ENCODE results near the gene MSH5. TPM values are rescaled to one million over a fixed set of nuclear protein-coding genes. Genes with fewer than 3 reads are reported as not detected.

The MSH5 gene
- total and polyA plus RNA-seq, 2 of the 13 experiments (the other 11 are each of a cell fraction or from before 2014, with no cell fraction given), result 10.2 to 38.7 TPM

DNA sequence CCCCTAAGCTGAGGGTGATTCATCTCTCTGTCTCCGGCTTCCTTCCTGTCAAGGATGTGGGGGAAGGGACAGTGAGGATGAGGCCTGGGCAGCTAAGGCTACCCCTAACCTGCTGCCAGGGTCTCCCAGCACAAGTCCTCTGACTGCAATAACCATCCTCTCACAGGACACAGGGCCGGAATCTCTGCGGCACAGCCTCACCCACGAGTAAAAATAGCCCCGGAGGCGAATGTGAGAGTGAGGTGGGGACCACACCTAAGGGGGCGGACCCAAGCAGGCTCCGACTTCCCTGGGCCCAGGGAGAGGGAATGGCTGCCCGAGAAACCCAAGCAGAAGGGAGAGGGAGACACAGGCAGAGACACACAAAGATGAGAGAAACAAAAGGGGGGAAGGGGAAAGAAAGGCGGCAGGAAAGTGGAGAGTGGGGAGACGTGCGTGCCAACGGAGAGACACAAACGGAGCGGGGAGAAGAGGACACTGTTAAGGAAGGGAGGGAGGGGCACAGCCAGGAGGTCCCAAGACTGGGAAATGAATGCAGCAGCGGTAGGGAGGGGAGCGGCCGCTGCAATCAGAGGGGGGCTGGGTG, 4.9 kb upstream of the MSH5 start (continued):
- TF ChIP-seq, protein P1, sequence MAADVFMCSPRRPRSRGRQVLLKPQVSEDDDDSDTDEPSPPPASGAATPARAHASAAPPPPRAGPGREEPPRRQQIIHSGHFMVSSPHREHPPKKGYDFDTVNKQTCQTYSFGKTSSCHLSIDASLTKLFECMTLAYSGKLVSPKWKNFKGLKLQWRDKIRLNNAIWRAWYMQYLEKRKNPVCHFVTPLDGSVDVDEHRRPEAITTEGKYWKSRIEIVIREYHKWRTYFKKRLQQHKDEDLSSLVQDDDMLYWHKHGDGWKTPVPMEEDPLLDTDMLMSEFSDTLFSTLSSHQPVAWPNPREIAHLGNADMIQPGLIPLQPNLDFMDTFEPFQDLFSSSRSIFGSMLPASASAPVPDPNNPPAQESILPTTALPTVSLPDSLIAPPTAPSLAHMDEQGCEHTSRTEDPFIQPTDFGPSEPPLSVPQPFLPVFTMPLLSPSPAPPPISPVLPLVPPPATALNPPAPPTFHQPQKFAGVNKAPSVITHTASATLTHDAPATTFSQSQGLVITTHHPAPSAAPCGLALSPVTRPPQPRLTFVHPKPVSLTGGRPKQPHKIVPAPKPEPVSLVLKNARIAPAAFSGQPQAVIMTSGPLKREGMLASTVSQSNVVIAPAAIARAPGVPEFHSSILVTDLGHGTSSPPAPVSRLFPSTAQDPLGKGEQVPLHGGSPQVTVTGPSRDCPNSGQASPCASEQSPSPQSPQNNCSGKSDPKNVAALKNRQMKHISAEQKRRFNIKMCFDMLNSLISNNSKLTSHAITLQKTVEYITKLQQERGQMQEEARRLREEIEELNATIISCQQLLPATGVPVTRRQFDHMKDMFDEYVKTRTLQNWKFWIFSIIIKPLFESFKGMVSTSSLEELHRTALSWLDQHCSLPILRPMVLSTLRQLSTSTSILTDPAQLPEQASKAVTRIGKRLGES (CRISPR knock-in tag; IDR thresholded peaks at IDR 0.05; ENCODE audit: borderline replicate concordance), result no peak
- TF ChIP-seq MAZ (IDR thresholded peaks at IDR 0.05; ENCODE audit: borderline replicate concordance, low read depth, low read length) (no peak), MAZ (CRISPR knock-in tag; IDR thresholded peaks at IDR 0.05; ENCODE audit: low read depth) (0 out of 2 replicates have a peak, but pooled peaks have one; percentile 0), CC2D1A (CRISPR knock-in tag; IDR thresholded peaks at IDR 0.05) (no peak), SOX13 (IDR thresholded peaks at IDR 0.05) (no peak), SOX13 (CRISPR knock-in tag; conservative IDR thresholded peaks at IDR 0.05 in 1 of 2, IDR thresholded peaks at IDR 0.05 in 1 of 2) (peak in 1 of 2 experiments; percentile 28; a peak in 1 of 4 replicates), ZFP82 (CRISPR knock-in tag; IDR thresholded peaks at IDR 0.05; ENCODE audit: borderline replicate concordance) (peak; percentile 87; the same call in 1 of the 2 replicates), SMAD9 (CRISPR knock-in tag; IDR thresholded peaks at IDR 0.05) (no peak), GABPA (IDR thresholded peaks at IDR 0.05; ENCODE audit: low read depth, low read length) (no peak), GABPA (CRISPR knock-in tag; IDR thresholded peaks at IDR 0.05; ENCODE audit: low read depth) (peak; percentile 77), RXRA (CRISPR knock-in tag; IDR thresholded peaks at IDR 0.05) (peak; percentile 21; the same call in 1 of the 2 replicates), ZBTB21 (CRISPR knock-in tag; IDR thresholded peaks at IDR 0.05) (no peak), ARNT2 (CRISPR knock-in tag; IDR thresholded peaks at IDR 0.05; ENCODE audit: low read depth) (no peak), NFIB (CRISPR knock-in tag; IDR thresholded peaks at IDR 0.05; ENCODE audit: borderline replicate concordance) (no peak)
- TF ChIP-seq, protein P2, sequence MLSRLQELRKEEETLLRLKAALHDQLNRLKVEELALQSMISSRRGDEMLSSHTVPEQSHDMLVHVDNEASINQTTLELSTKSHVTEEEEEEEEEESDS (CRISPR knock-in tag; IDR thresholded peaks at IDR 0.05; ENCODE audit: borderline replicate concordance), result no peak
- TF ChIP-seq, protein P3, sequence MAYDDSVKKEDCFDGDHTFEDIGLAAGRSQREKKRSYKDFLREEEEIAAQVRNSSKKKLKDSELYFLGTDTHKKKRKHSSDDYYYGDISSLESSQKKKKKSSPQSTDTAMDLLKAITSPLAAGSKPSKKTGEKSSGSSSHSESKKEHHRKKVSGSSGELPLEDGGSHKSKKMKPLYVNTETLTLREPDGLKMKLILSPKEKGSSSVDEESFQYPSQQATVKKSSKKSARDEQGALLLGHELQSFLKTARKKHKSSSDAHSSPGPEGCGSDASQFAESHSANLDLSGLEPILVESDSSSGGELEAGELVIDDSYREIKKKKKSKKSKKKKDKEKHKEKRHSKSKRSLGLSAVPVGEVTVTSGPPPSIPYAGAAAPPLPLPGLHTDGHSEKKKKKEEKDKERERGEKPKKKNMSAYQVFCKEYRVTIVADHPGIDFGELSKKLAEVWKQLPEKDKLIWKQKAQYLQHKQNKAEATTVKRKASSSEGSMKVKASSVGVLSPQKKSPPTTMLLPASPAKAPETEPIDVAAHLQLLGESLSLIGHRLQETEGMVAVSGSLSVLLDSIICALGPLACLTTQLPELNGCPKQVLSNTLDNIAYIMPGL (CRISPR knock-in tag; IDR thresholded peaks at IDR 0.05; ENCODE audit: borderline replicate concordance in 1 of 2, low read depth in 1 of 2), result peak in 1 of 2 experiments; percentile 65; a peak in 2 of 4 replicates
- TF ChIP-seq, protein P4, sequence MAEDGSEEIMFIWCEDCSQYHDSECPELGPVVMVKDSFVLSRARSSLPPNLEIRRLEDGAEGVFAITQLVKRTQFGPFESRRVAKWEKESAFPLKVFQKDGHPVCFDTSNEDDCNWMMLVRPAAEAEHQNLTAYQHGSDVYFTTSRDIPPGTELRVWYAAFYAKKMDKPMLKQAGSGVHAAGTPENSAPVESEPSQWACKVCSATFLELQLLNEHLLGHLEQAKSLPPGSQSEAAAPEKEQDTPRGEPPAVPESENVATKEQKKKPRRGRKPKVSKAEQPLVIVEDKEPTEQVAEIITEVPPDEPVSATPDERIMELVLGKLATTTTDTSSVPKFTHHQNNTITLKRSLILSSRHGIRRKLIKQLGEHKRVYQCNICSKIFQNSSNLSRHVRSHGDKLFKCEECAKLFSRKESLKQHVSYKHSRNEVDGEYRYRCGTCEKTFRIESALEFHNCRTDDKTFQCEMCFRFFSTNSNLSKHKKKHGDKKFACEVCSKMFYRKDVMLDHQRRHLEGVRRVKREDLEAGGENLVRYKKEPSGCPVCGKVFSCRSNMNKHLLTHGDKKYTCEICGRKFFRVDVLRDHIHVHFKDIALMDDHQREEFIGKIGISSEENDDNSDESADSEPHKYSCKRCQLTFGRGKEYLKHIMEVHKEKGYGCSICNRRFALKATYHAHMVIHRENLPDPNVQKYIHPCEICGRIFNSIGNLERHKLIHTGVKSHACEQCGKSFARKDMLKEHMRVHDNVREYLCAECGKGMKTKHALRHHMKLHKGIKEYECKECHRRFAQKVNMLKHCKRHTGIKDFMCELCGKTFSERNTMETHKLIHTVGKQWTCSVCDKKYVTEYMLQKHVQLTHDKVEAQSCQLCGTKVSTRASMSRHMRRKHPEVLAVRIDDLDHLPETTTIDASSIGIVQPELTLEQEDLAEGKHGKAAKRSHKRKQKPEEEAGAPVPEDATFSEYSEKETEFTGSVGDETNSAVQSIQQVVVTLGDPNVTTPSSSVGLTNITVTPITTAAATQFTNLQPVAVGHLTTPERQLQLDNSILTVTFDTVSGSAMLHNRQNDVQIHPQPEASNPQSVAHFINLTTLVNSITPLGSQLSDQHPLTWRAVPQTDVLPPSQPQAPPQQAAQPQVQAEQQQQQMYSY (CRISPR knock-in tag; IDR thresholded peaks at IDR 0.05), result no peak
- TF ChIP-seq, protein P5, sequence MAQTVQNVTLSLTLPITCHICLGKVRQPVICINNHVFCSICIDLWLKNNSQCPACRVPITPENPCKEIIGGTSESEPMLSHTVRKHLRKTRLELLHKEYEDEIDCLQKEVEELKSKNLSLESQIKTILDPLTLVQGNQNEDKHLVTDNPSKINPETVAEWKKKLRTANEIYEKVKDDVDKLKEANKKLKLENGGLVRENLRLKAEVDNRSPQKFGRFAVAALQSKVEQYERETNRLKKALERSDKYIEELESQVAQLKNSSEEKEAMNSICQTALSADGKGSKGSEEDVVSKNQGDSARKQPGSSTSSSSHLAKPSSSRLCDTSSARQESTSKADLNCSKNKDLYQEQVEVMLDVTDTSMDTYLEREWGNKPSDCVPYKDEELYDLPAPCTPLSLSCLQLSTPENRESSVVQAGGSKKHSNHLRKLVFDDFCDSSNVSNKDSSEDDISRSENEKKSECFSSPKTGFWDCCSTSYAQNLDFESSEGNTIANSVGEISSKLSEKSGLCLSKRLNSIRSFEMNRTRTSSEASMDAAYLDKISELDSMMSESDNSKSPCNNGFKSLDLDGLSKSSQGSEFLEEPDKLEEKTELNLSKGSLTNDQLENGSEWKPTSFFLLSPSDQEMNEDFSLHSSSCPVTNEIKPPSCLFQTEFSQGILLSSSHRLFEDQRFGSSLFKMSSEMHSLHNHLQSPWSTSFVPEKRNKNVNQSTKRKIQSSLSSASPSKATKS (CRISPR knock-in tag; IDR thresholded peaks at IDR 0.05), result no peak

Measured in HepG2 (cell line).